ENCODE measurements around the gene PSMG4. TPM values are rescaled to one million over a fixed set of nuclear protein-coding genes. Genes with fewer than 3 reads are reported as not detected.

The PSMG4 gene
- total RNA-seq, 1 experiment from 2014 or later, result 35.0 TPM

- TF ChIP-seq, protein P1, sequence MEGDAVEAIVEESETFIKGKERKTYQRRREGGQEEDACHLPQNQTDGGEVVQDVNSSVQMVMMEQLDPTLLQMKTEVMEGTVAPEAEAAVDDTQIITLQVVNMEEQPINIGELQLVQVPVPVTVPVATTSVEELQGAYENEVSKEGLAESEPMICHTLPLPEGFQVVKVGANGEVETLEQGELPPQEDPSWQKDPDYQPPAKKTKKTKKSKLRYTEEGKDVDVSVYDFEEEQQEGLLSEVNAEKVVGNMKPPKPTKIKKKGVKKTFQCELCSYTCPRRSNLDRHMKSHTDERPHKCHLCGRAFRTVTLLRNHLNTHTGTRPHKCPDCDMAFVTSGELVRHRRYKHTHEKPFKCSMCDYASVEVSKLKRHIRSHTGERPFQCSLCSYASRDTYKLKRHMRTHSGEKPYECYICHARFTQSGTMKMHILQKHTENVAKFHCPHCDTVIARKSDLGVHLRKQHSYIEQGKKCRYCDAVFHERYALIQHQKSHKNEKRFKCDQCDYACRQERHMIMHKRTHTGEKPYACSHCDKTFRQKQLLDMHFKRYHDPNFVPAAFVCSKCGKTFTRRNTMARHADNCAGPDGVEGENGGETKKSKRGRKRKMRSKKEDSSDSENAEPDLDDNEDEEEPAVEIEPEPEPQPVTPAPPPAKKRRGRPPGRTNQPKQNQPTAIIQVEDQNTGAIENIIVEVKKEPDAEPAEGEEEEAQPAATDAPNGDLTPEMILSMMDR (IDR thresholded peaks at IDR 0.05 in 2 of 3, conservative IDR thresholded peaks at IDR 0.05 in 1 of 3; ENCODE audit: borderline replicate concordance in 1 of 3, insufficient read depth in 1 of 3, low read depth in 2 of 3, low read length in 2 of 3), result peak in 2 of 3 experiments; percentile 20 to 55; a peak in 1 of 6 replicates
These were observed 49.4 kb upstream of the PSMG4 start (continued) for GRCh38 chr6:3209114-3210023.

DNA sequence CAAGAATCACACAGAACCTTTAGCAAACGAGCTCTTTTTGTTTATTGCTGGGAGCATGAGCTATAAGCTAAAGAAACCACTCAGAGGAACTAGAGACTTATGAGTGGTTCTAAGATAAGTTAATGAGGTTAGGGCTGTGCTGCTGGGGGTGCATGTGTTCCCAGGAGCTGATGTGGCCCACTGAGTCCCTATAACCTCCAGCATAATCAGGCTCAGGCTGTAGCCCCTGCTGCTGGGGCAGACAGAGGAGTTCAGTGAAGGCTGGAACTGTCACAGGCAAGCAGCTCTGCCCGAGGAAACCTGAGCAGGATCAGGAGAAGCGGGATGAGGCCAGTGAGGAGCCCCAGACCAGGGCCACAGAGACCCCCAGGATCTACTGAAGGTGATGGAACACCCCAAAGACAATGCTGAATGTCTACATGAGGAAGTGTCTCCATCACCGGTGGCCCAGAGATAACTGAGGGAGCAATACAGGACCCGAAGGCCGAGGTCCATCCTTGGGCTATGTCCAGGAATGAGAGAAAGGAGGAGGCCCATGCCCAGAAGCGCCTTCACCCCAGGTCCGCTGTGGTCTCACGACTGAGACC, 48.6 kb upstream of the PSMG4 start:
- Histone ChIP-seq H3K4me2 (ENCODE audit: low read length) (peak overlapping the region; percentile 79), H3K36me3 (ENCODE audit: control insufficient read depth in 1 of 2, insufficient read depth in 2 of 2, low read length in 2 of 2) (no peaks in the 10 kb centered on the region), H3K4me1 (ENCODE audit: control insufficient read depth in 1 of 2, insufficient read depth in 2 of 2, low read length in 2 of 2) (peaks cover 12 to 34% of the 10 kb centered on the region in 2 experiments), H4K20me1 (ENCODE audit: insufficient read depth) (no peaks in the 10 kb centered on the region), H3K79me2 (ENCODE audit: insufficient read depth, low read length) (no peaks in the 10 kb centered on the region), H2AFZ (ENCODE audit: low read depth, low read length, poor library complexity, severe bottlenecking) (no peak overlapping the region), H3K27ac (ENCODE audit: low read depth, low read length) (peak overlapping the region; percentile 61), H3K9me2 (ENCODE audit: insufficient read depth) (no peaks in the 10 kb centered on the region), H3K9me3 (ENCODE audit: control insufficient read depth in 1 of 2, insufficient read depth in 1 of 2, low read depth in 1 of 2, low read length in 2 of 2) (no peaks in the 10 kb centered on the region), H3K27me3 (ENCODE audit: insufficient read depth, low read length) (no peaks in the 10 kb centered on the region), H3K9ac (ENCODE audit: low read length) (peak overlapping the region; percentile 59), H3K4me3 (replicated peaks in 1 of 2; ENCODE audit: low read depth in 1 of 2, low read length in 2 of 2) (peak overlapping the region in 1 of 2 experiments; percentile 49; a peak in 1 of 4 replicates)
- TF ChIP-seq POLR2A (IDR thresholded peaks at IDR 0.05; ENCODE audit: borderline replicate concordance, extremely low read depth, insufficient read depth, insufficient read length), result no peak
- no peak for TF ChIP-seq EGR1 (IDR thresholded peaks at IDR 0.05; ENCODE audit: low read depth)
- no peak for TF ChIP-seq MAX (IDR thresholded peaks at IDR 0.05)
- TF ChIP-seq ELF1 (IDR thresholded peaks at IDR 0.05; ENCODE audit: borderline replicate concordance, low read depth), result no peak
- no peak for TF ChIP-seq SRF (IDR thresholded peaks at IDR 0.05; ENCODE audit: low read depth)
- no peak for TF ChIP-seq SP1 (IDR thresholded peaks at IDR 0.05; ENCODE audit: low read depth)
- TF ChIP-seq CBX3 (IDR thresholded peaks at IDR 0.05; ENCODE audit: low read depth), result no peak
- no peak for TF ChIP-seq ZBTB33 (IDR thresholded peaks at IDR 0.05; ENCODE audit: extremely low read depth, insufficient replicate concordance, low read length)
- TF ChIP-seq SIN3A (IDR thresholded peaks at IDR 0.05; ENCODE audit: low read depth), result no peak
- ATAC-seq (no peak), DNase-seq (ENCODE audit: low read depth, low spot score) (no peak)
- BruUV-seq (replicated peaks), result no TSS peak
- CTCF ChIA-PET, result interaction anchor here (1.1 kb wide), 1 partner anchor 41 kb away, joined by 3 read pairs; no protein-coding TSS in a partner anchor
- RAD21 ChIA-PET (ENCODE audit: low non-redundant PET in 1 of 2, low total read pairs in 2 of 2, uncharacterized antibody in 2 of 2, unreplicated experiment in 2 of 2), result no interaction called here
- intact Hi-C loops (cut with micrococcal nuclease), result no loop called here
- POLR2A ChIA-PET, result interaction anchor here (0.6 to 1.4 kb wide), 2 partner anchors 52 to 211 kb away, joined by 4 to 6 read pairs; partner anchors contain the start of gene TUBB2A
